GM13977 (cell line): ENCODE measurements around the gene TRMT10B.

Source experiments
- DNase-seq: peaks from one replicate; pipeline ENCODE4 v3.0.0; 2012; ENCODE audit warnings: low spot score
- in situ Hi-C: fragments of 300-500 bp; cut with MboI; formaldehyde crosslinking; loops from one replicate; pipeline ENCODE4 v1.12.0; 2022; ENCODE audit warnings: low sequenced_read_pairs, low pct_unique_long_range_greater_than_20kb, mixed read lengths, inconsistent platforms; ENCODE audit not compliant: unreplicated experiment
- TF ChIP-seq, protein P1 (sequence below): IDR thresholded peaks from 2 replicates; pipeline ENCODE4 v1.5.1; 2012; ENCODE audit warnings: mild to moderate bottlenecking, control low read depth; ENCODE audit not compliant: insufficient read depth; ENCODE audit errors: extremely low read depth, missing control alignments

The TRMT10B gene

DNA sequence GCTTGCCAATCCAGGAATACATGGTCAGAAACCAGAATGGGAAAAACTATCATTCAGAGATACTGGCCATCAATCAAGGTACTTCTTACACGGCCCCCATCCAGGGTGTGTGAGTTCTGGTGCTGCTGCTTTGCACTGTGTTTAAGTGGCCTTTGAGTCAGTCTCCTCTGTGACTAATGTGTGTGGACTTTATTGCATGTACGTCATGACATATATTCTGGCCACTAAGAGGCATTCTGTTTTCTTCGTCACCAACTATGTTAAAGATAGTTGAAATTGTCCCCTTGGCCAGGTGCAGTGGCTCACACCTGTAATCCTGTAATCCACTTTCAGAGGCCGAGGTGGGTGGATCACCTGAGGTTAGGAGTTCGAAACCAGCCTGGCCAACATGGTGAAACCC, 22.7 kb downstream of the TRMT10B start:
- DNase-seq, result no peak
- TF ChIP-seq, protein P1, sequence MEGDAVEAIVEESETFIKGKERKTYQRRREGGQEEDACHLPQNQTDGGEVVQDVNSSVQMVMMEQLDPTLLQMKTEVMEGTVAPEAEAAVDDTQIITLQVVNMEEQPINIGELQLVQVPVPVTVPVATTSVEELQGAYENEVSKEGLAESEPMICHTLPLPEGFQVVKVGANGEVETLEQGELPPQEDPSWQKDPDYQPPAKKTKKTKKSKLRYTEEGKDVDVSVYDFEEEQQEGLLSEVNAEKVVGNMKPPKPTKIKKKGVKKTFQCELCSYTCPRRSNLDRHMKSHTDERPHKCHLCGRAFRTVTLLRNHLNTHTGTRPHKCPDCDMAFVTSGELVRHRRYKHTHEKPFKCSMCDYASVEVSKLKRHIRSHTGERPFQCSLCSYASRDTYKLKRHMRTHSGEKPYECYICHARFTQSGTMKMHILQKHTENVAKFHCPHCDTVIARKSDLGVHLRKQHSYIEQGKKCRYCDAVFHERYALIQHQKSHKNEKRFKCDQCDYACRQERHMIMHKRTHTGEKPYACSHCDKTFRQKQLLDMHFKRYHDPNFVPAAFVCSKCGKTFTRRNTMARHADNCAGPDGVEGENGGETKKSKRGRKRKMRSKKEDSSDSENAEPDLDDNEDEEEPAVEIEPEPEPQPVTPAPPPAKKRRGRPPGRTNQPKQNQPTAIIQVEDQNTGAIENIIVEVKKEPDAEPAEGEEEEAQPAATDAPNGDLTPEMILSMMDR, result no peak
- in situ Hi-C loops, result no loop called here

- no peak for DNase-seq
- in situ Hi-C loops, result no loop called here
- TF ChIP-seq, protein P1, result no peak
Observed at GRCh38 chr9:37778534-37778933, 24.9 kb downstream of the TRMT10B start.

GRCh38 chr9:37784291-37784615, 30.6 kb downstream of the TRMT10B start:
- in situ Hi-C loops, result no loop called here
- DNase-seq, result no peak
- TF ChIP-seq, protein P1, result no peak

- TF ChIP-seq, protein P1, result peak; percentile 6
- peak; percentile 91 for DNase-seq
- in situ Hi-C loops, result no loop called here
Observed at GRCh38 chr9:37784616-37785483, 31.2 kb downstream of the TRMT10B start, which contains the start of gene EXOSC3. TSS of gene EXOSC3 (minus strand) at chr9:37785064. CDS start at chr9:37785044, 20 bp downstream.

GRCh38 chr9:37787059-37787458, 33.5 kb downstream of the TRMT10B start:
- no peak for DNase-seq
- TF ChIP-seq, protein P1, result no peak
- in situ Hi-C loops, result no loop called here

GRCh38 chr9:37788332-37788731, 34.7 kb downstream of the TRMT10B start:
- TF ChIP-seq, protein P1, result no peak
- in situ Hi-C loops, result no loop called here
- DNase-seq, result no peak
